Stimulated activated CD8-positive, alpha-beta memory T cell treated with anti-CD3 and anti-CD28 coated beads, Interleukin-7, amount 100 ng/mL, for 4 hours (primary cell): ENCODE results near the gene SH2D5.
"Not testable (repeated sequence)": the region's sequence is repeated elsewhere in the genome, so short reads cannot be mapped to it uniquely, and the experiment has no call there.

Experiments used
- DNase-seq, 2 donors: peaks; one replicate each; pipeline ENCODE4 v3.0.0-alpha.2; 2020; ENCODE audit warnings: low read depth in 2 of 2

SH2D5 gene

DNA sequence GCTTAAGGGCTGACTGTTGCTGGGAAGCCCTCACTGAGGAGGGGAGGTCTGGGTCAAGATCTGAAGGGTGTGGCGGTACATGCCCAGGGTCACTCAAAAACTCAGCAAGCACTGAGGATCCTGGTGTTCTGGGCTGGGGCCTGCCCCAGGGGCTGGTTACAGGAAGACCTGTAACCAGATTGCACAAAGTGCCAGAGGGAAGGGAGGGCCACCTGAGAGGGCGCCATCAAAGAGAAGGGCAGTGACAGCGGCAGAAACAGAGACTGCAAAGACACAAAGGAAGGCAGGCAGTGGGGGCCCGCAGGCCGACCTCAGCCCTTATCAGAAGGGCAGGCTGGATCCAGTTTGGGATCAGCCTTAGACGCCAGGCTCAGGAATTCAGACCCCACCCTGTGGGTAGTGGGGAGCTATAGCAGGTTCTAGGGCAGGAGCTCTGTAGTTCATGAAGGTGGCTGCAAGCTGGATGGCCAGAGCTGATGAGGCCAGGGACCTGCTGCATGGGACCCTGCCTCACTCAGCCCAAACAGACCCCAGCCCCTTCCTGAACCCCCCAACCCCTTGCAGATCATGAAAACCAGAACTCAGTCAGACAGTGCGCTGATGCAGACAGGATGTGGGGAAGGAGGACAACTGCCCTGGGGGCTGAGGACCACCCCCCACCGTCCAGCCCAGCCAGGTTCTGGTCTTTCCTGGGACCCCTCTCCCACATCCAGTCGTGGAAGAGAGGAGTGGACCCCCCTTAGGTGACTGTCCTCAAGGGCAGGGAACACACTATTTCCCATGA is 3.9 kb downstream of the SH2D5 start:
- DNase-seq, result no peak

DNA sequence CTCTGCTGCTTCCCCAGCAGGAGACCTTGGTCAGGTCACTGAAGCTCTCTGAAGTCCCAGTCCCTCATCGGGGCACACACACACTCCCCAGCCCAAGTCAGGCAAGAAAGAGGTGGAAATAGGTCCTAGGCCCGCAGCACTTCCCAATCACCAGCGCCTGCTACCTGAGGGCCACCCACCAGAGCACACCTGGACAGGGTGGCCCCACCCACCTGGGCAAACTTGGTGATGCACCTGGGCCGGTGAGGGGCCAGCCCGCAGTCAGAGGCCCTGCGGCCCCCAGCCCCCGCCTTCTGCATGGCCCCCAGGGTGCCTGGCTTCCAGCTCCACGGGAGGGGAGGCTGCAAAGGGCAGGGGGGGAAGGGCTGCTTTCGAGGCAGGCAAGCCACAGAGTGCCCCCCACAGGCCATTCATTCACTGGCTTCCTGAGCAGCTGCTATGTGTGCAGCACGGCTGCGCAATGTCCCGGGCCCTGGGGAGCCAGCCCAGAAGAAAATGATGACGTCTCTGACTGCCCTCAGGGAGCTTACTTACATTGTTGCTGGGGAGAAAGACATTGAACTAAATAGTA is 4.7 kb downstream of the SH2D5 start:
- DNase-seq, result no peak

DNA sequence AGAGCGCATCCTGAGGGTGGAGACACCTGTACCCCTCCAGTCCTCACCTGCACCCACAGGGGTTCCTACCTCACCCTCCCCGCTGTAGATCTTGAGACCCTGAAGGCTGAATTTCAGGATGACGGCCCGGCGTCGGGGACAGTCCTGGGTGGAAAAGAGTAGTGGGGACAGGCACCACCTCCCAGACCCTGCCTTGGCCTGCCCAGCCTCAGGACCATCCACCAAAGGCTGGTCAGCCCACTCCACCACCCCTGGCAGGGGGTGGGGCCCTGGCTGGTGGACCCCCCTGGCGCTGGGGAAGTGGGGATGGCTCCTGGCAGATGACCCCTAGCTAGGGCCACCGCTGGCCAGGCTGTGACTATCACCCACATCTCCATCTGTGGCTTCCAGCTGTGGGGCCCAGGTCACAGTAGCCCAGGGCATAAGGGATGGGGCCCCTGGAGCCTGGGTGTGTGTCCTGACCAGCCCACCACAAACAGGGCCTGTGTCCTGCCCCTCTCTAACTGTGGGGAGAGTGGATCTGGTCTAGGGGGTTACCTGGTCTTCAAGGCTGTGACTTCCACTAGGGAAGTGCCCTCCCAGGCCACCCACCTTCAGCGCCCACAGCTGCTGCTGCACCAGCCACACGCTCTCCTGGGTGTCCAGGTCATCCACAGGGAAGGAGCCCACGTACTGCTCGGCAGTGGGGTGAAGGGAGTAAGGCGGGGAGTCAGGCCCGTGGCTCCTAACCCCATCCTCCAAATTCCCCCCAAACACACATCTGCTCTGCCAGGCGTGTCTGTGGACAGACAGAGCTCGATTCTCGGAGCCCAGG is 5.4 kb downstream of the SH2D5 start:
- no peak for DNase-seq

DNA sequence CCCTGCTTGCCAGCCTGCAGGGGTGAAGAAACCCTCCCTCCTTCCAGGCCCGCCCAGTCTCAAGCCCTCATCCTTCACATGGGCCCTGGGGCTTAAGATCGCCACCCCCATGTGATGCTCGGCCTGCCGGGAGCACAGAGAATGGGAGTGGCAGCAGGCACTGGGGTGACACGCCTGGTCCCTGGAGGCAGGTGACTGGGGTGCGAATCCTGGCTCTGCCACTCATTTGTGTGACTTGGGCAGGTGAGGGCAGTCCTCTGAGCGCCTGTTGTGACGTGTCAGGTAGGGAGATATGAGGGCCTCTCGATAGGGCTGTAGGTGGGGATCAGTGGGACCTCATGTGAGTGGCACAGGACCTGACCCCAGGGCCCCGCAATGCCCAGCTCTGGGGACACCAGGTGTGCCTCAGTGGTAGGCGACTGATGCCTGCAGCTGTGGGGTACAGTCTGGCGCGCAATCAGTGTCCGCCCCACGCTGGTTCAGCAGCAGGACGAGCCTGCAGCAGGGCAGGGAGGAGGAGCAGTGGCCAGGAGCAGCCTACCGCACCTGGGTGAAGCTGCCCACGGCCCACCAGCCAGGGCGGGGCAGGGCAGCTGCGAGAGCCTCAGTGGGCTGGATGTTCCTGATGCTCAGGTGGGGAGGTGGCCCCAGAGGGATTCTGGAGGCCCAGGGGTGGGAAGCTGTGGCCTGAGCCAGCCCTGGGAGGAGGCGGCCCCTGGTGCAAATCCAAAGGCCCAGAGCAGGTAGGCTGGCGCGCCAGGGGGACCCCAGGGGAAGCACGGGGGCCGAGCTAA is 6.2 kb downstream of the SH2D5 start:
- no peak for DNase-seq

DNA sequence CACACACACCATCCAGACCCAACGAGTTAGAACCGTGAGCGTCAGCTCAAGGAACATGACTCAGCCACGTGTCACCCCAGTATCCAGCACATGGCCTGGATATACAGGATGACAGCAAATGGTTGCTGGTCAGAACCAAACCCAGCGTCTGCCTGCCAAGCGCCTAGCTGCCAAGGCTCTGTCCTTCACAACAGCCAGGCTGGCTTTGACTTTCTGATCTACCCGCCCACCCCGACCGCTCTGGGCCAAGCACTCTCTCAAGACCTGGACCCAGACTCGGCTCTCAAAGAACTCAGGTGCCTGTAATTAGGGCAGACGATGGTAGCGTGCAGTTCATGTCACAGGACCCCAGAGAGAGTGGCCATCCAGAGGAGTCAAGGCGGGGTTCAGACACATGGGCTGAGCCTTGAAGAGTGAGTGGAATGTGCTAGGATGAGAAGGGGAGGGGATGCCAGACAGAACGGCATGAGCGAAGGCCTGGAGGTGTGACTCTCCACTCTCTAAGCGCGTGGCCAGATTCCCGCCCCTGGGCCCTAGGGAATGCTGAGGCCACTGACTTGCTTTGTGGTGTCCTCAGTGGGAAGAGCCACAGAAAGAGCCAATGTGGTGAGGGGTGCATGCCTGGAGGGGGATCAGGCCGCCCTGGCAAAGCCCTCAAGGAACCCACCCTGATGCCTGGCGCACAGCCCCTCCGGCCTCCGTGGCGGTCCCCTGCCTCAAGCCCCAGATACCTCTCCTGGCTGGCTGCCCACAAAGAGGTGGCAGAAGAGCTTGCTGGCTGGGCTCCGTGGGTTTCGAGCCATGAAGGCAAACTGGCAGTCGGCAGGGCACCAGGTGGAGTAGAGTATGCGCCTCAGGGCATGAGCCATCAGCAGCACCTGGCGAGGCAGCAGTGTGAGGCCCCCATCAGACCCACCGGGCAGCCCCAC is 7.0 kb downstream of the SH2D5 start:
- no peak for DNase-seq

DNA sequence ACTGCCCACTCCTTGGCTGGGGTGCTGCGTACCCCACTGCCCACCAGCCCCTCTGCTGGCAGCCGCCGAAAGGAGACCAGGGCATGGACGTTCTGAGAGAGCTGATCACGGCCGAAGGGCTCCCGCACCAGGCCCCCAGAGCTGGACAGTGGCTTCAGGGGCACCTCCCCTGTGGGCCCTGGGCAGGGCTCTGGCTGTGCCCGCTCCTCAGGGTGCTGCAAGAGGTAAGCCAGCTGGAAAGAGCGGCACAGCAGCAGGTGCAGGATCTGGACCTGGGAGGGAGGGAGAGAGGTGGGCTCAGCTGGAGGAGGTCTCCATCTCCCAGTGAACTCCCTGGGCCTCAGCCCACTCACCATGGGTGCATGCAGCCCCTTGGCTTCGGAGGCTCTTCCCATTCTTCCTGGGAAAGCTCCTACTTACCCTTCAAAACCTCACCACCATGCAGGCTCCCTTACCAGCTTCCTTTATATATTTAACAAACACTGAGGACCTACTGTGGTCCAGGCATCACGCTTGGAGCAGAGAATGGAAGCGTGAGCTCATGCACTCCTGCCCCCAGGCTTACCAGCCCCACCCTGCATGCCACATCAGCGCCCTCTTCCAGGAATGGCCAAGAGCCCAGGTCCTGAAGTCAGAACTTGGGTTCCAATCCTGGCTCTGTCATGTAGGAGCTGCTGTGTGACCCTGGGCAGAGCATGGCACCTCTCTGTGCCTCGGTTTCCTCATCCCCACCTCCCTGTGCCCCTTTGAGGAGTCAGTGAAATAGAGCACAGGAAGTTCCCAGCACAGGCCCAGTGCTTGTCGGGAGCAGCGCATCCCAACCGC is 7.9 kb downstream of the SH2D5 start:
- no peak for DNase-seq

DNA sequence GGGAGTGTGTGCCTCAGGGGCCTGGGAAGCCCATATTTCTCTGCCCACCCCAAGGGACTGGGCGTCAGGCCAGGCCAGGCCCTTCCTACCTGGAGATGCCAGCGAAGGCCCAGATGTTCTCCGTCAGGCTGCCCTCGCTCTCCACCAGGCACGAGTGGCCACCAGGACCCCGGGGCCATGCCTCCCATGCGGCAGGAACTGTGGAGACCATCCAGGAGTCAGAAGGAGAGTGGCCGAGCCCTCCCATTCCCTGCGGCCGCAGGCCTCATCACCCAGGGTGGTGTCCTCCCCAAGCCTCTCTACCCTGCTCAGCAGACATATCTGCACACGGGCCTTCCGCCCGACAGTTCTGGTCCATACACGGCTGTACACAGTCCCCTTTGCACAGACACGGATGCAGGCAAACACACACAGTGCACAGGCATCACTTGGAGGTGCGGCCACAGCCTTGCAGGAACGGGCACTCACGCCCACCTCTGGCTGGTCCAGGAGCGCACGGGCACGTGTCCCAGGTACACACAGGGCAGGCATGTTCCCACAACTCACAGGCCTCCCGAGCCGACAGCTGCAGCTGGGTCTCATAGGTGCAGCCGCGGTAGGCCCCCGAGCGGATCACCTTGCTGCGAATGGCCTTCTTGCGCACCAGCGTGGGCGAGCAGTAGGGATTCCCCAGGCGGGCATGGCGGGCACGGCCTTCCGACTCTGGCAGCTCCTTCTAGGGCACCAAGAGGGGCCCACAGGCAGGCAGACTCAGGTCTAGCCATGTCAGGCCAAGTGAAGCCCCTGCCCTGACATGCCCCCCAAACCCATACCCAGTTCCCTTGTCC is 8.8 kb downstream of the SH2D5 start:
- no peak for DNase-seq

DNA sequence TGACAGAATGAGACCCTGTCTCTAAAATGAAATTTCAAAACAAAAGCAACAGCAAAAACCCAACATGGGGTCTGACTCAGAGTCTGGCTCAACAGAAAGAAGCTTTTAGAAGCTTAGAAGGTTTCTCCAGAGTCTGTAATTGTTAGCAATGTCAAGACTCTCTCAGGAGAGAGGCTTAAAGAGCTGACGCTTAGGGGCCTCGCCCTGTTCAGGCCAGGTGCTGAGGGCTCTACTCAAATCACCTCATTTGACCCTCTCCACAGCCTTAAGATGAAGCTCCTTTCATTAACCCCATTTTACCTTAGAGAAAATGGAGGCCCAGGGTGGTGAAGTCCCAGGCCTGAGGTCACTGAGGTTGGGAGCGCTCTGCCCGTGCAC is 9.4 kb downstream of the SH2D5 start:
- DNase-seq, result no peak

DNA sequence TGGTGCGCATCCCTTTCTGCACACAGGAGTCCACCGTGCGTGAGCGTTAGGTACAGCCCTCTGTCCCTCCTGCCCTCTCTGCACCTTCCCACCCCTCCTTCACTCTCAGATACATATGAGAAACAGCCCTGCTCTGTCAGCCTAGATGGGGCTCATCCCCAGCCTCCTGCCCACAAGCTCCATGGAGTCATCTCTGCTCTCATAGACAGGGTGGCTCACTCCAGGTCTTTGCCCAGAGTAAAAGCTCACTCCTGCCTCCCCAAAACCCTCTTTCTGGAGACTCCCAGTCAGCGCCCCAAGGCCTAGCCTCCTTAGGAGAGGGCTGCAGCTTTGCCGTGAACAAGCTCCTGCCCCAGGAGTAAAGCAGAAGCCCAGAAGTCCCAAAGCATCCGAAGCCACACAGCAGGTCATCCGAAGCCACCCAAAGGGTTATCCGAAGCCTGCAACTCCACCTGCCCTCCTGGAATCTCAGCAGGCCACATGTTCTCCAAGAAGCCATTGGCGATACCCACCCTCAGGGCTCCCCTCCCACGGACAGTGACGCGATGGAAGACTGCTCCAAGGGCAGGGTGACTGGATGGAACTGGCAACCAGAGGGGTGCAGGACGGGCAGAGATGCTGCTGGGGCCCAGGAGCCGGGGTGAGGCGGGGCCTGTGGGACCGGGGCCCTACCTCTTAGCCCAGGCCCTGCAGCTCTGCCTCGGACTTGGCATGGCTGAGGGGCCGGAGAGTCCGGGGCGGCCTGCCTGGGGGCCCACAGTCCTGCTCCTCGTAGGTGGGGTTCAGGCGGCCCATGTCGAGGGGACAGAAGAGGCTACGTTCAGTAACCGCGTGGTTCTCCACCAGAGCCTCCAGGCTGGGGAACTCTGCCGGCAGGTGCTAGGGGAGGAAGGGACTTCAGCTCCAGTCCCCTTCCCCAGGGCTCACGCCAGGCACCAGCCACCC is 11.1 kb downstream of the SH2D5 start:
- DNase-seq, result no peak

DNA sequence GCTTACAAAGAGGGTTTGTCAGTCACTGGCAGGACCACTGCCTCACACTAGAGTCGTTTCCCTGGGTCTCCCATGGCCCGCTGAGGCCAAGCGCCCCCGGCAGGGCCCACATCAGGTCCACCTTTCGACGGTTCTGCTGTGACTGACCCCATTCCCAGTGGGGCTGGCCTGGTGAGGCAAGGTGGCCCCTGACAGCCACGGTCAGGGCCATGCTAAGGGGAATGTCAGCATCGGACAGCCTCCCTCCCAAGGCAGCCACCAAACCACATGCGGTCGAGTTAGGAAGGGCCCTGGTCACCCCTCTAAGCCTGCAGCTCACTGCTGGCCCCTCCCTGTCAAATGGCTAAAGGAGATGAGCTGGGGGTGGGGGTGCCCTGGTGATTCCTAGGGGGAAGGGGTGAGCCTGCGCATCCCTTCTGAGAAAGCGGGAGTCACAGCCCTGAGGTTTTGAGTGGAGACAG is 11.8 kb downstream of the SH2D5 start:
- no peak for DNase-seq

DNA sequence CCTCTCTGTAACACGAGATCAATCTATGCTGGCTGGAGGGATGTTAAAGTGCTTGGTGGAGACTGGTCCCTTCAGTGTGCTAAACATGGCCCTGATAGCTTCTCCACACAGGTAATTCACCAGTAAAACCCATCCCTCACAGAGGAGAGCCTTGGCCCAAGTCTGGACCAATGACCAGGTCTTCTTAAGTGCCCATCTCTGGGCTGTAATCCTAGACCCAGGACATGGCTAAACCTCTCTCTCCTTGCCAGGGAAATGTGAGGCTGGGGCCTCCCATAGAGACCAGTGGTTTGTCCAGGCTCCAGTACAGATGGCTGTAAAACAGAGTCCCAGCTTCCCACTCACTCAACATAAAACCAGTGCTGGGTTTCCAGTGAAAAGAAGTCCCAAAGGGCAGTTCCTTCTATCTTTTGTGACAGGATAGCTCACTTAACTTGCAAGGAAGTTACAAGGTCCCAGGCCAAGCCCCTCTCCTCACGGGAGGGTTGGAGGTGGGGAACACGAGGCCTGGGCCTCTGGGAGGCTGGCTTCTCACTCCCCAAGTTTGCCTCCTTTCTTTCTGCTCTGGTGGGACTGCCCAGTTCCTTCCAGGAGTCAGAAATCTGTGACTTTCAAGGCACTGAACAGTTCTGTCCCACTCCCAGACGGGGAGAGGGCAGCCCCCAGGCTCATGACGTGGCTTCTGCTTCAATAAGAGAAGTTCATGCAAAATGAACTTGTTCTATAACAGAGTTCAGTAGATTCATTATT is 12.5 kb downstream of the SH2D5 start:
- no peak for DNase-seq

DNA sequence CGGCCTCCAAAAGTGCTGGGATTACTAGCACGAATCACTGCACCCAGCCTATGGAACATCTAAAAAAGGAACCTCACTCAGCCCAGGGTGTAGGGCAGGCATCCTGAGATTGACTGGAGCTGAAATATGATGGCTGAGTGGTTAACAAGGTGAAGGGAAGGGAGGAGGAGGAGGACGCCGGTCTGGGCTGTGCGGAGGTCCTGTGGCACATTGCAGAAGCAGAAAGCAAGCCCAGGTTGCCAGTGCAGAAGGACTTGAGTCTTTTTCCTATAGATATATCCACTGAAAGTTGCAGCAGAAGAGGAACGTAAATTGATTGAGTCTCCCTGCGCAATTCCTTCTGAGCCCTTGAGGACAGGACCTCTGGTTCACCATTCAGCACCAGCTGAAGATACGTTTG is 13.2 kb downstream of the SH2D5 start:
- no peak for DNase-seq

DNA sequence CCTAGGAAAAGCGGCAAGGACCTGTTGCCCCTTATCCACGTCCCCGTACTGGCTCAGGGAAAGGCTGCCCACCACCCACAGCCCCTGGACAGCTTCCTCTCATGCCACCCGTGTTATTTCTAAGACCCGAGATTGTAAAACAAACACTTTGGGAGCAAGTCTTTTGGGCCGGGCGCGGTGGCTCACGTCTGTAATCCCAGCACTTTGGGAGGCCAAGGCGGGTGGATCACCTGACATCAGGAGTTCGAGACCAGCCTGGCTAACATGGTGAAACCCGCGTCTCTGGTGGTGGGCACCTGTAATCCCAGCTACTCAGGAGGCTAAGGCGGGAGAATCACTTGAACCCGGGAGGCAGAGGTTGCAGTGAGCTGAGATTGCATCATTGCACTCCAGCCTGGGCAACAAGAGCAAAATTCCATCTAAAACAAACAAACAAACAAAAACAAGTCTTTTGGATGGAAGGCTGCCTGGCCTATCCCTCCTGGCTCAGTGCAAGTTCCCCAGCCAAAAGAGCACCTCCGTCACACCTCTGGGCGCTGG is 14.1 kb downstream of the SH2D5 start:
- not testable (repeated sequence) for DNase-seq

DNA sequence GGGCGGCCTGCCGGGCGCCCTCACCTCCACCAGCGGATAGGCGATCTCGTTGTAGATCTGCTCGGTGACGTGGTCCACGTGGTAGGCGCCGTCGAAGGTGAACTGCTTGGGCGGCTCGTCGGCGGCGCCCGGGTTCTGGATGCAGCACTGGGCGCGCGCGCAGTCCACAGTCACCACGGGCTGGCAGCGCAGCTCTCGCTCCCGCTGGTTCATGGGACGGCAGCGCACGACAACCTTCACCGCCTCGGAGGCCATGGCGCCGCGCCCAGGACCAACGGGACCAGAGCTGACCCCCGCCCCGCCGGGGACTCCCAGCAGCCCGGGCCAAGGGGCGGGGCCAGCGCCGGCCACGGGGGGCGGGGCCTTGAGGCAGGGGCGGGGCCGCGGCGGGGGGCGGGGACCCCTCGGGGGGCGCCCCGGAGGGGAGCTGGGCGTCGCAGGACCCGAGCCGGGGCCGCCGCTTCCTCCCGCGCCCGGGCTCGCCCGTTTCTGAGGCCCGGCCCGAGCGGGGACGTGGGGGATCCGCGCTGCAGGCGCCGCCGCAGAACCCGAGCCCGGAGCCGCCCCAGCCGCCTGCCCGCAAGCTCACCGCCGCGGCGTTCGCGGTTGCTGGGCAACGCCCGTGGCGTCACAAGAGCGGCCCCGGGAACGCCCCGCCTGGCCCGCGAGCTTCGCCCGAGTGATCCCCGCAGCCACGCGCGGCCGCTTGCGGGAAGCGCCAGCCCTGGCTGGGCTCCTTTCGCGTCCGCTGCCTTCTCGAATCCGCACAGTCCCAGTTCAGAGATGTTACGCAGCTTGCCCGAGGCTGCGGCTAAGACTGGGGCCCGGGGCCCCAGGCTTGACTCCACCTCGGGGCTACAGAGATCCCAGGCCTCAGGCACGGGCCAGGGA is 14.8 kb downstream of the SH2D5 start, which contains the start of gene KIF17:
Gene KIF17, minus strand, starts transcription at position 556 of the 891 bp plus-strand sequence. Its CDS starts 301 bp downstream, at position 255.
- peak in 1 of 2 donors; percentile 62 for DNase-seq

DNA sequence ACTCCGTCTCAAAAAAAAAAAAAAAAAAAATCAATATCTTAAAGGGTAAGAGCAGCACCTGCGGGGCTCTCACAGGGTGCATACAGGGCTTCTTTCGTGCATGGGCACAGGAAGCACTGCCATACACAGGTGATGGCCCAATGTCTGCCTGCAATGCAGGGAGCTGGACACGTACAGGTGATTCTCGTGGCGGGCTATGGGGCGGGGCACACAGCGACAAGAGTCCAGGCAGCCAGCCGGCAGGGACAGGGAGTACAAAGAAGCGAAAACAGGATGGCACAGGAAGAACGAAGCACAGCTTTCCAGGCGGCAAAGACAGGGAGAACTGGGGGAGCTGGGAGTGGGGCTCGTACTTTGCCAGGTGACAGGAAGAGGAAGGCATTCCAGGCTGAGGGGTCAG is 16.3 kb downstream of the SH2D5 start:
- DNase-seq, result no peak

DNA sequence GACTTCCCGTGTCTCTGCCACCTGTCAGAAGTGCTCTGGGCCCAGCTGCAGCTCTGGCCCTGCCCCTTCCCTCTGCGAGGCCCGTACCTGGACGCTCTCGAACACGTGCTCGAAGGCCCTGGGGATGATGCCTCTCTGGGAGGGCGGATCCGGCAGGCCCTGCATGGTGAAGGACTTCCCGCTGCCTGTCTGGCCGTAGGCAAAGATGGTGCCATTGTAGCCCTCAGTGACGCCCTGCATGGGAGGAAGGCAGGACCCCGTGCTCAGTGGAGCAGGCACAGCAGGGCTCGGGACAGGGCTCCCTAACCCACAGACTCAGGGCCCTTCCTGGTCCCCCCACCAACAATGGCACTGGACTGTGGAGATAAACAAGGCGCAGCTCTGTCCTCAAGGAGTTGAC is 17.1 kb downstream of the SH2D5 start:
- no peak for DNase-seq
